Neutrophil (primary cell): Measurements from ENCODE around the gene FUT1.

Experiments used
- H3K27ac ChIP-seq: fragments of 200-600 bp; sonication (generic); 2 replicates; pipeline ENCODE4 v1.5.1; 2016; ENCODE audit warnings: mild to moderate bottlenecking, moderate library complexity
- H3K27me3 ChIP-seq: fragments of 200-600 bp; sonication (generic); 2 replicates; pipeline ENCODE4 v1.6.0; 2016; ENCODE audit warnings: mild to moderate bottlenecking
- H3K36me3 ChIP-seq: fragments of 200-600 bp; sonication (generic); 2 replicates; pipeline ENCODE4 v1.5.1; 2017
- H3K4me1 ChIP-seq, 2 experiments: fragments of 200-600 bp in 1 of 2; sonication (generic) in 1 of 2; 1 replicate in 1 of 2; 2 replicates in 1 of 2; pipeline versions ENCODE4 v1.5.1 to v1.6.1; 2013 to 2016; ENCODE audit warnings: low read depth in 1 of 2, low read length in 1 of 2, mild to moderate bottlenecking in 1 of 2, moderate library complexity in 1 of 2; ENCODE audit not compliant: control insufficient read depth in 1 of 2, insufficient read depth in 1 of 2
- H3K4me3 ChIP-seq, 2 experiments: fragments of 200-600 bp in 1 of 2; sonication (generic) in 1 of 2; 1 replicate in 1 of 2; 2 replicates in 1 of 2; pipeline ENCODE4 v1.5.1; 2013 to 2016; ENCODE audit warnings: low read depth in 1 of 2, low read length in 1 of 2, mild to moderate bottlenecking in 1 of 2, moderate library complexity in 1 of 2
- H3K9me3 ChIP-seq: fragments of 200-600 bp; sonication (generic); 2 replicates; pipeline ENCODE4 v1.5.1; 2016
- CTCF ChIP-seq: fragments of 200-600 bp; sonication (generic); IDR thresholded peaks from 2 replicates; pipeline ENCODE4 v1.5.1; 2016; ENCODE audit warnings: antibody characterized with exemption

The FUT1 gene

GRCh38 chr19:48780631-48781391 lies 28.4 kb upstream of the FUT1 start:
- TF ChIP-seq CTCF, result no peak

GRCh38 chr19:48779636-48780035 lies 27.2 kb upstream of the FUT1 start:
- Histone ChIP-seq H3K27ac (no peak overlapping the region), H3K4me1 (no peaks in the 10 kb centered on the region), H3K27me3 (peaks cover 14% of the 10 kb centered on the region), H3K9me3 (no peaks in the 10 kb centered on the region), H3K36me3 (no peaks in the 10 kb centered on the region), H3K4me3 (no peak overlapping the region)
- no peak for TF ChIP-seq CTCF

More at GRCh38 chr19:48780631-48781391, 28.4 kb upstream of the FUT1 start:
- H3K27me3 ChIP-seq, result peaks cover 17% of the 10 kb centered on the region
- H3K27ac ChIP-seq, result no peak overlapping the region
- H3K4me3 ChIP-seq, result no peak overlapping the region
- H3K36me3 ChIP-seq, result no peaks in the 10 kb centered on the region
- H3K9me3 ChIP-seq, result no peaks in the 10 kb centered on the region
- no peaks in the 10 kb centered on the region for H3K4me1 ChIP-seq

GRCh38 chr19:48777720-48778119 lies 25.3 kb upstream of the FUT1 start:
- no peak overlapping the region for H3K27ac ChIP-seq
- no peak overlapping the region for H3K4me3 ChIP-seq
- H3K9me3 ChIP-seq, result no peaks in the 10 kb centered on the region
- no peaks in the 10 kb centered on the region for H3K36me3 ChIP-seq
- H3K4me1 ChIP-seq, result no peaks in the 10 kb centered on the region
- H3K27me3 ChIP-seq, result peaks cover 10% of the 10 kb centered on the region
- TF ChIP-seq CTCF, result no peak

GRCh38 chr19:48777139-48777538 lies 24.7 kb upstream of the FUT1 start:
- Histone ChIP-seq H3K9me3 (no peaks in the 10 kb centered on the region), H3K27ac (no peak overlapping the region), H3K27me3 (peaks cover 6% of the 10 kb centered on the region), H3K4me3 (no peak overlapping the region), H3K4me1 (no peaks in the 10 kb centered on the region), H3K36me3 (no peaks in the 10 kb centered on the region)
- no peak for TF ChIP-seq CTCF

- no peak overlapping the region for H3K4me3 ChIP-seq
- peaks cover 30% of the 10 kb centered on the region for H3K27me3 ChIP-seq
- H3K9me3 ChIP-seq, result no peaks in the 10 kb centered on the region
- H3K27ac ChIP-seq, result no peak overlapping the region
- no peaks in the 10 kb centered on the region for H3K4me1 ChIP-seq
- TF ChIP-seq CTCF, result no peak
- H3K36me3 ChIP-seq, result no peaks in the 10 kb centered on the region
Observed at GRCh38 chr19:48772503-48772953, 20.1 kb upstream of the FUT1 start.
